HepG2 (cell line): Measurements from ENCODE around the gene APOC1. TPM values are rescaled to one million over a fixed set of nuclear protein-coding genes. Genes with fewer than 3 reads are reported as not detected.

Source experiments
- ATAC-seq: fragments of 200-7000 bp; cut with Tn5 transposase; 3 replicates; pipeline ENCODE4 v1.9.1; 2020; ENCODE audit warnings: mild to moderate bottlenecking, moderate library complexity
- BruUV-seq: library from RNA; stranded (reverse); fragments of 400-500 nt; replicated peaks from 2 replicates; lab custom pipeline; 2021; lab: Mats Ljungman, UMichigan
- CTCF ChIA-PET: fragments of 300-600 bp; formaldehyde crosslinking; extraction: SDS; loops from one replicate; lab custom pipeline; 2021; ENCODE audit warnings: low total read pairs, inconsistent platforms, low intra/inter-chr PET ratio; lab: Yijun Ruan, JAX
- POLR2A ChIA-PET: fragments of 350-600 bp; sonication (Branson Sonifier 250); formaldehyde crosslinking; loops from one replicate; lab custom pipeline; 2020; ENCODE audit warnings: antibody characterized with exemption, inconsistent platforms; lab: Yijun Ruan, JAX
- DNase-seq: peaks from one replicate; pipeline ENCODE4 v3.0.0-alpha.2; 2015; ENCODE audit warnings: low spot score
- FAIRE-seq: peaks from 3 replicates; lab custom pipeline; 2011; peaks lifted over from hg19 to GRCh38; lab: Jason Lieb, UNC
- H2AFZ ChIP-seq: one replicate; pipeline ENCODE4 v1.6.1; 2011; ENCODE audit warnings: low read length, inconsistent platforms
- H3K27ac ChIP-seq: fragments of 300-600 bp; 3 replicates; pipeline ENCODE4 v1.8.0; 2011; ENCODE audit warnings: mixed run types, mild to moderate bottlenecking, mixed read lengths, low read length, inconsistent platforms; ENCODE audit not compliant: insufficient read depth; ENCODE audit errors: extremely low read length
- H3K27me3 ChIP-seq, 2 experiments: fragments of 200-600 bp in 1 of 2; 2 replicates in 1 of 2; 3 replicates in 1 of 2; pipeline versions ENCODE4 v1.6.0 to v1.8.0; 2011; ENCODE audit warnings: low read length in 2 of 2, mild to moderate bottlenecking in 2 of 2, moderate library complexity in 2 of 2, inconsistent platforms in 1 of 2; ENCODE audit not compliant: insufficient read depth in 2 of 2, control insufficient read depth in 1 of 2
- H3K36me3 ChIP-seq, 2 experiments: fragments of 200-600 bp in 1 of 2; replicated peaks in 1 of 2; 2 replicates in 1 of 2; 3 replicates in 1 of 2; pipeline versions ENCODE4 v1.5.1 to v1.8.0; 2011; ENCODE audit warnings: low read length in 2 of 2, inconsistent platforms in 1 of 2; ENCODE audit not compliant: insufficient read depth in 2 of 2, control insufficient read depth in 1 of 2
- H3K4me1 ChIP-seq: 2 replicates; pipeline ENCODE4 v1.5.1; 2012; ENCODE audit warnings: low read length, inconsistent platforms; ENCODE audit not compliant: insufficient read depth
- H3K4me2 ChIP-seq: 2 replicates; pipeline ENCODE4 v1.6.0; 2011; ENCODE audit warnings: low read depth, low read length, inconsistent platforms
- H3K4me3 ChIP-seq, 3 experiments: fragments of 200-600 bp in 1 of 3; sonication (generic), shearing (Covaris generic) in 1 of 3; replicated peaks in 1 of 3; 2 replicates each; pipeline ENCODE4 v1.5.1; 2011 to 2016; ENCODE audit warnings: low read length in 3 of 3, inconsistent platforms in 2 of 3, low read depth in 2 of 3, mild to moderate bottlenecking in 2 of 3, control low read depth in 1 of 3, mixed read lengths in 1 of 3; ENCODE audit not compliant: insufficient read depth in 1 of 3
- H3K79me2 ChIP-seq: one replicate; pipeline ENCODE4 v1.6.1; 2011; ENCODE audit warnings: low read length, inconsistent platforms; ENCODE audit not compliant: insufficient read depth
- H3K9ac ChIP-seq: 2 replicates; pipeline ENCODE4 v1.6.0; 2011; ENCODE audit warnings: mild to moderate bottlenecking, low read depth, low read length, inconsistent platforms; ENCODE audit not compliant: insufficient read depth
- H3K9me3 ChIP-seq: 2 replicates; pipeline ENCODE4 v1.5.1; 2012; ENCODE audit warnings: mild to moderate bottlenecking, low read length
- H4K20me1 ChIP-seq: 2 replicates; pipeline ENCODE4 v1.6.0; 2011; ENCODE audit warnings: inconsistent platforms, mild to moderate bottlenecking, low read length, moderate library complexity; ENCODE audit not compliant: insufficient read depth
- AKNA ChIP-seq: sonication (generic); formaldehyde crosslinking; IDR thresholded peaks from 2 replicates; pipeline ENCODE4 v1.4.0; 2020; ENCODE audit warnings: missing genetic modification reagents, borderline replicate concordance
- ATF4 ChIP-seq, 2 experiments: fragments of 450-650 bp in 1 of 2; sonication (generic) in 1 of 2; formaldehyde crosslinking; IDR thresholded peaks; 2 replicates each; pipeline versions ENCODE4 v1.5.0 to v1.8.0; 2020 to 2022; ENCODE audit warnings: mild to moderate bottlenecking in 1 of 2, missing genetic modification reagents in 1 of 2
- GFI1 ChIP-seq: sonication (generic); formaldehyde crosslinking; IDR thresholded peaks from 2 replicates; pipeline ENCODE4 v1.5.0; 2020; ENCODE audit warnings: missing genetic modification reagents, mild to moderate bottlenecking, borderline replicate concordance
- HNRNPLL ChIP-seq: fragments of 200-400 bp; formaldehyde crosslinking; IDR thresholded peaks from 2 replicates; pipeline ENCODE4 v1.6.1; 2017; ENCODE audit warnings: mild to moderate bottlenecking, low read depth, low read length; ENCODE audit not compliant: poor library complexity, severe bottlenecking
- TOE1 ChIP-seq: sonication (generic); formaldehyde crosslinking; IDR thresholded peaks from 2 replicates; pipeline ENCODE4 v1.4.0; 2020; ENCODE audit warnings: mild to moderate bottlenecking, missing genetic modification reagents
- ZNF326 ChIP-seq: sonication (generic); formaldehyde crosslinking; IDR thresholded peaks from 2 replicates; pipeline ENCODE4 v1.4.0; 2020; ENCODE audit warnings: missing genetic modification reagents, borderline replicate concordance
- ZNF337 ChIP-seq: sonication (generic); formaldehyde crosslinking; IDR thresholded peaks from 2 replicates; pipeline ENCODE4 v1.5.1; 2020; ENCODE audit warnings: missing genetic modification reagents, low read depth, mild to moderate bottlenecking, borderline replicate concordance
- ZNF496 ChIP-seq: sonication (generic); formaldehyde crosslinking; IDR thresholded peaks from 2 replicates; pipeline ENCODE4 v1.8.1; 2023; ENCODE audit warnings: mild to moderate bottlenecking, moderate library complexity, missing genetic modification reagents; ENCODE audit not compliant: insufficient replicate concordance
- ZNF570 ChIP-seq: sonication (generic); formaldehyde crosslinking; IDR thresholded peaks from 2 replicates; pipeline ENCODE4 v1.4.0; 2020; ENCODE audit warnings: mild to moderate bottlenecking, missing genetic modification reagents, borderline replicate concordance
- WGBS: methylation state at CpG from one replicate; pipeline ENCODE4 v1.1.6; 2017; ENCODE audit warnings: low lambda C conversion rate; 5-methylcytosine and 5-hydroxymethylcytosine counted together
- in situ Hi-C: cut with HindIII; loops from 2 replicates; pipeline ENCODE4 v1.10.0; 2017; ENCODE audit warnings: low pct_unique_long_range_greater_than_20kb; ENCODE audit not compliant: extremely low pct_ligation_motif_present
- intact Hi-C: fragments of 100-400 bp; cut with micrococcal nuclease; formaldehyde crosslinking; loops from one replicate; pipeline ENCODE4 v1.10.0; 2022; ENCODE audit not compliant: unreplicated experiment
- polyA plus RNA-seq, 8 experiments: library from polyadenylated mRNA; depleted of rRNA in 3 of 8; stranded (reverse) in 7 of 8; unstranded in 1 of 8; fragments of >200 nt; fragmentation: Illumina TruSeq in 4 of 8; extraction: Trizol in 4 of 8; gene quantifications; 2 replicates each; pipeline versions ENCODE4 v1.2.1 to v1.2.3, GENCODE V29; 2011 to 2016; ENCODE audit warnings: low read depth in 4 of 8, missing spikeins in 1 of 8, mixed read lengths in 1 of 8; ENCODE audit not compliant: insufficient read depth in 1 of 8
- total RNA-seq, 5 experiments: library from RNA; depleted of rRNA; stranded (reverse); fragments of >200 nt; fragmentation: Illumina TruSeq; extraction: Trizol; gene quantifications; 2 replicates each; pipeline ENCODE4 v1.2.3, GENCODE V29; 2016; ENCODE audit warnings: low read depth in 1 of 5
- TF ChIP-seq, protein P1 (sequence below): sonication (generic); formaldehyde crosslinking; IDR thresholded peaks from 2 replicates; pipeline ENCODE4 v1.4.0; 2020; ENCODE audit warnings: missing genetic modification reagents, mild to moderate bottlenecking, borderline replicate concordance
- TF ChIP-seq, protein P2 (sequence below): sonication (generic); formaldehyde crosslinking; IDR thresholded peaks from 2 replicates; pipeline ENCODE4 v1.4.0; 2020; ENCODE audit warnings: missing genetic modification reagents
- TF ChIP-seq, protein P3 (sequence below): sonication (generic); formaldehyde crosslinking; IDR thresholded peaks from 2 replicates; pipeline ENCODE4 v1.4.0; 2020; ENCODE audit warnings: low read depth, mild to moderate bottlenecking, missing genetic modification reagents

The APOC1 gene
- total and polyA plus RNA-seq, 2 of the 13 experiments (the other 11 are each of a cell fraction or from before 2014, with no cell fraction given), result 600 to 1,235 TPM

DNA sequence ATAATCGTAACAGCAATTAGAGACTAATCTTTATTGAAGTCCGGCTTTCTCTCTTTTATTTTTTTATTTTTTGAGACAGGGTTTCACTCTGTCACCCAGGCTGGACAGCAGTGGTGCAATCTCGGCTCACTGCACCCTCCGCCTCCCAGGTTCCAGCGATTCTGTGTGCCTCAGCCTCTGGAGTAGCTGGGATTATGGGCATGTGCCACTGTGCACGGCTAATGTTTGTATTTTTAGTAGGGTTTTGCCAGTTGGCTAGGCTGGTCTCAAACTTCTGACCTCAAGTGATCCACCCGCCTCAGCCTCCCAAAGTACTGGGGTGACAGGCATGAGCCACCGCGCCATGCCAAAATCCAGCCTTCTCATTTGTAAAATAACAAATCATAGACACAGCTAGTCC, 35.1 kb downstream of the APOC1 start:
- ATAC-seq (no peak), FAIRE-seq (no peak), DNase-seq (no peak)
- 96% methylated on average over 9 of the region's 9 CpGs for WGBS
- no peaks in the 10 kb centered on the region for H3K9me3 ChIP-seq
- peaks cover 29% of the 10 kb centered on the region for H3K79me2 ChIP-seq
- H3K36me3 ChIP-seq, result peaks cover 4 to 7% of the 10 kb centered on the region in 2 experiments
- no peaks in the 10 kb centered on the region for H4K20me1 ChIP-seq
- H3K27me3 ChIP-seq, result no peaks in the 10 kb centered on the region; a peak in 1 of 5 replicates
- no peak overlapping the region for H3K4me2 ChIP-seq
- POLR2A ChIA-PET, result interaction anchor here (1.2 to 7.3 kb wide), 6 partner anchors 14 to 45 kb away, joined by 7 to 119 read pairs (median 54); partner anchors contain the start of genes APOC1 and APOE
- CTCF ChIA-PET, result interaction anchor here (1.3 kb wide), 1 partner anchor 38 kb away, joined by 3 read pairs; no protein-coding TSS in a partner anchor
- no peak overlapping the region for H3K9ac ChIP-seq
- H2AFZ ChIP-seq, result no peak overlapping the region
- no TSS peak for BruUV-seq
- H3K4me1 ChIP-seq, result peaks cover 81% of the 10 kb centered on the region
- H3K4me3 ChIP-seq, result no peak overlapping the region
- intact Hi-C loops (no loop called here), in situ Hi-C loops (loop anchor here (5.0 kb wide), 1 partner anchor 37 kb away; the partner anchor contains the start of gene APOC1)
- peak overlapping the region; percentile 68 for H3K27ac ChIP-seq
- TF ChIP-seq, protein P1, sequence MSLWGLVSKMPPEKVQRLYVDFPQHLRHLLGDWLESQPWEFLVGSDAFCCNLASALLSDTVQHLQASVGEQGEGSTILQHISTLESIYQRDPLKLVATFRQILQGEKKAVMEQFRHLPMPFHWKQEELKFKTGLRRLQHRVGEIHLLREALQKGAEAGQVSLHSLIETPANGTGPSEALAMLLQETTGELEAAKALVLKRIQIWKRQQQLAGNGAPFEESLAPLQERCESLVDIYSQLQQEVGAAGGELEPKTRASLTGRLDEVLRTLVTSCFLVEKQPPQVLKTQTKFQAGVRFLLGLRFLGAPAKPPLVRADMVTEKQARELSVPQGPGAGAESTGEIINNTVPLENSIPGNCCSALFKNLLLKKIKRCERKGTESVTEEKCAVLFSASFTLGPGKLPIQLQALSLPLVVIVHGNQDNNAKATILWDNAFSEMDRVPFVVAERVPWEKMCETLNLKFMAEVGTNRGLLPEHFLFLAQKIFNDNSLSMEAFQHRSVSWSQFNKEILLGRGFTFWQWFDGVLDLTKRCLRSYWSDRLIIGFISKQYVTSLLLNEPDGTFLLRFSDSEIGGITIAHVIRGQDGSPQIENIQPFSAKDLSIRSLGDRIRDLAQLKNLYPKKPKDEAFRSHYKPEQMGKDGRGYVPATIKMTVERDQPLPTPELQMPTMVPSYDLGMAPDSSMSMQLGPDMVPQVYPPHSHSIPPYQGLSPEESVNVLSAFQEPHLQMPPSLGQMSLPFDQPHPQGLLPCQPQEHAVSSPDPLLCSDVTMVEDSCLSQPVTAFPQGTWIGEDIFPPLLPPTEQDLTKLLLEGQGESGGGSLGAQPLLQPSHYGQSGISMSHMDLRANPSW (CRISPR knock-in tag), result no peak
- TF ChIP-seq ZNF326 (no peak), AKNA (no peak), ZNF496 (CRISPR knock-in tag) (no peak), ZNF570 (CRISPR knock-in tag) (no peak), ATF4 (CRISPR knock-in tag; IDR thresholded peaks at IDR 0.05) (no peak), GFI1 (no peak), ZNF337 (CRISPR knock-in tag) (no peak), HNRNPLL (no peak), TOE1 (CRISPR knock-in tag) (no peak)
- TF ChIP-seq, protein P2, sequence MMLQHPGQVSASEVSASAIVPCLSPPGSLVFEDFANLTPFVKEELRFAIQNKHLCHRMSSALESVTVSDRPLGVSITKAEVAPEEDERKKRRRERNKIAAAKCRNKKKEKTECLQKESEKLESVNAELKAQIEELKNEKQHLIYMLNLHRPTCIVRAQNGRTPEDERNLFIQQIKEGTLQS (CRISPR knock-in tag), result no peak
- TF ChIP-seq, protein P3, sequence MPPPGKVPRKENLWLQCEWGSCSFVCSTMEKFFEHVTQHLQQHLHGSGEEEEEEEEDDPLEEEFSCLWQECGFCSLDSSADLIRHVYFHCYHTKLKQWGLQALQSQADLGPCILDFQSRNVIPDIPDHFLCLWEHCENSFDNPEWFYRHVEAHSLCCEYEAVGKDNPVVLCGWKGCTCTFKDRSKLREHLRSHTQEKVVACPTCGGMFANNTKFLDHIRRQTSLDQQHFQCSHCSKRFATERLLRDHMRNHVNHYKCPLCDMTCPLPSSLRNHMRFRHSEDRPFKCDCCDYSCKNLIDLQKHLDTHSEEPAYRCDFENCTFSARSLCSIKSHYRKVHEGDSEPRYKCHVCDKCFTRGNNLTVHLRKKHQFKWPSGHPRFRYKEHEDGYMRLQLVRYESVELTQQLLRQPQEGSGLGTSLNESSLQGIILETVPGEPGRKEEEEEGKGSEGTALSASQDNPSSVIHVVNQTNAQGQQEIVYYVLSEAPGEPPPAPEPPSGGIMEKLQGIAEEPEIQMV (CRISPR knock-in tag), result no peak
